HCT116 (cell line): Measurements from ENCODE around the gene PRKACG.

Experiments
- POLR2A ChIP-seq: IDR thresholded peaks from 2 replicates; pipeline ENCODE4 v1.7.0; 2011; ENCODE audit warnings: borderline replicate concordance; ENCODE audit not compliant: insufficient read depth, insufficient read length; ENCODE audit errors: extremely low read depth
- TF ChIP-seq, protein P1 (sequence below), 3 experiments: fragments of 200-600 bp in 1 of 3; sonication (generic) in 1 of 3; IDR thresholded peaks in 2 of 3; conservative IDR thresholded peaks in 1 of 3; 2 replicates each; pipeline ENCODE4 v1.5.1; 2012 to 2017; ENCODE audit warnings: low read depth in 2 of 3, low read length in 2 of 3, antibody characterized with exemption in 1 of 3, borderline replicate concordance in 1 of 3, control low read depth in 1 of 3, mild to moderate bottlenecking in 1 of 3, mixed read lengths in 1 of 3, mixed run types in 1 of 3, moderate library complexity in 1 of 3; ENCODE audit not compliant: insufficient read depth in 1 of 3

DNA sequence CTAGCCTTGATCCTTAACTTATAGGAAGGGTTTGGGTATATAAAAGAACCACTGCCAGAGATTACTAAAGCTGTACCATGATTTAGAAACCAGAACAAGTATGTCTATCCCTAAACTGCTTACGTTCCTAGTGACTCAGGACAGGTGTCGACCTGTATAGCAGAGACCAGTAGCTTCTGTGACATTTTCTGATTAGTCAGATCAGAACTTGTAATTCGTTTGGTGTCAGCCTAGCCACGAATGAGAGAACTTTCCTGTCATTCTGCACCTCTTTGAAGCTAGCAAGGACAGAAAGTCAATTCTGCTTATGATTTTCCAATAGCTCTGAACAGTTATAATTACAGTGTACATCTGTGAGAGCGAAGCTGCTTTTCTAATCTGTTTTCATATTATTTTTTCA lies 39.5 kb downstream of the PRKACG start:
- TF ChIP-seq, protein P1, sequence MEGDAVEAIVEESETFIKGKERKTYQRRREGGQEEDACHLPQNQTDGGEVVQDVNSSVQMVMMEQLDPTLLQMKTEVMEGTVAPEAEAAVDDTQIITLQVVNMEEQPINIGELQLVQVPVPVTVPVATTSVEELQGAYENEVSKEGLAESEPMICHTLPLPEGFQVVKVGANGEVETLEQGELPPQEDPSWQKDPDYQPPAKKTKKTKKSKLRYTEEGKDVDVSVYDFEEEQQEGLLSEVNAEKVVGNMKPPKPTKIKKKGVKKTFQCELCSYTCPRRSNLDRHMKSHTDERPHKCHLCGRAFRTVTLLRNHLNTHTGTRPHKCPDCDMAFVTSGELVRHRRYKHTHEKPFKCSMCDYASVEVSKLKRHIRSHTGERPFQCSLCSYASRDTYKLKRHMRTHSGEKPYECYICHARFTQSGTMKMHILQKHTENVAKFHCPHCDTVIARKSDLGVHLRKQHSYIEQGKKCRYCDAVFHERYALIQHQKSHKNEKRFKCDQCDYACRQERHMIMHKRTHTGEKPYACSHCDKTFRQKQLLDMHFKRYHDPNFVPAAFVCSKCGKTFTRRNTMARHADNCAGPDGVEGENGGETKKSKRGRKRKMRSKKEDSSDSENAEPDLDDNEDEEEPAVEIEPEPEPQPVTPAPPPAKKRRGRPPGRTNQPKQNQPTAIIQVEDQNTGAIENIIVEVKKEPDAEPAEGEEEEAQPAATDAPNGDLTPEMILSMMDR (IDR thresholded peaks at IDR 0.05 in 2 of 3, conservative IDR thresholded peaks at IDR 0.05 in 1 of 3; ENCODE audit: borderline replicate concordance in 1 of 3, insufficient read depth in 1 of 3, low read depth in 2 of 3, low read length in 2 of 3): no peak
- no peak for TF ChIP-seq POLR2A
